Amniotic epithelial cell (primary cell): Measurements from ENCODE around the gene PALM.
"Not testable (repeated sequence)": the region's sequence is repeated elsewhere in the genome, so short reads cannot be mapped to it uniquely, and the experiment has no call there.

Source experiments
- DNase-seq: peaks from one replicate; pipeline ENCODE4 v3.0.0-alpha.2; 2010; ENCODE audit warnings: low read depth

The PALM gene

GRCh38 chr19:704447-704741, 4.3 kb upstream of the PALM start:
- DNase-seq = no peak

GRCh38 chr19:709196-709964, 645 bp downstream of the PALM start:
- DNase-seq = no peak

- DNase-seq = no peak
Measured at GRCh38 chr19:709965-710571, 1.3 kb downstream of the PALM start.

GRCh38 chr19:710767-711166, 2.0 kb downstream of the PALM start:
- peak; percentile 39 for DNase-seq

GRCh38 chr19:711254-711653, 2.5 kb downstream of the PALM start:
- no peak for DNase-seq

GRCh38 chr19:715347-715746, 6.6 kb downstream of the PALM start:
- no peak for DNase-seq

- DNase-seq = no peak
Measured at GRCh38 chr19:718251-718951, 9.7 kb downstream of the PALM start.

- peak; percentile 69 for DNase-seq
Measured at GRCh38 chr19:718991-719512, 10.3 kb downstream of the PALM start.

- DNase-seq = no peak
Measured at GRCh38 chr19:719636-720344, 11.1 kb downstream of the PALM start.

- no peak for DNase-seq
Measured at GRCh38 chr19:720345-721160, 11.8 kb downstream of the PALM start.

GRCh38 chr19:722553-723101, 13.9 kb downstream of the PALM start:
- no peak for DNase-seq

GRCh38 chr19:723247-723646, 14.5 kb downstream of the PALM start:
- no peak for DNase-seq

GRCh38 chr19:723714-724113, 15.0 kb downstream of the PALM start:
- DNase-seq = no peak

GRCh38 chr19:725461-726089, 16.8 kb downstream of the PALM start:
- DNase-seq = no peak

GRCh38 chr19:726993-727956, 18.5 kb downstream of the PALM start:
- no peak for DNase-seq

GRCh38 chr19:728011-728410, 19.3 kb downstream of the PALM start:
- no peak for DNase-seq

- not testable (repeated sequence) for DNase-seq
Measured at GRCh38 chr19:729564-729963, 20.8 kb downstream of the PALM start.

GRCh38 chr19:729965-730668, 21.4 kb downstream of the PALM start:
- DNase-seq = no peak

- DNase-seq = no peak
Measured at GRCh38 chr19:731000-731399, 22.3 kb downstream of the PALM start.
